HL-60/S4 treated with retinoic acid at 250 ng/mL for 4 days and 3 days (cell line): ENCODE measurements around the gene IMMP2L.
"Not testable (repeated sequence)": the region's sequence is repeated elsewhere in the genome, so short reads cannot be mapped to it uniquely, and the experiment has no call there.

Source experiments
- in situ Hi-C: fragments of 300-500 bp; cut with MboI; formaldehyde crosslinking; loops from 2 replicates; pipeline ENCODE4 v1.7.0; 2022; ENCODE audit warnings: low sequenced_read_pairs

Gene IMMP2L

GRCh38 chr7:111510584-111511378 is 51.5 kb downstream of the IMMP2L start:
- in situ Hi-C loops, result no loop called here

GRCh38 chr7:111510062-111510461 is 52.2 kb downstream of the IMMP2L start:
- in situ Hi-C loops, result no loop called here

DNA sequence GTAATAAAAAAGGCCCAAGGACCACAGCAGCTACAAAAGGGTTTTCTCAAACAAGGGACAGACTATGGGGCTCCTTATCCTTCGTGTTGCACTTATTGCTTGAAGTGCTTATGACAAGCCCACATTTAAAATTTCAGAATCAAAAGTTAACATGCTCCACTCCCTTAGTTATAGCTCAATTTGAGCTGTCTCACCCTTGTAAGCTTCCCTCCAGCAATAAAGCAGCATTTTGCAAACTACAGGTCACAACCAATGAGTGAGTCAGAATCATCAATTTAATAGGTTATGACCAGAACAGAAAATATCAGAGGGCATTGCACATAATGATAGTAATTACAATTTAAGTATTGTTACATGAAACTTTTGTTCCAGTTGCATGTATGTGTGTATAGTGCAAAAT is 53.0 kb downstream of the IMMP2L start:
- in situ Hi-C loops, result no loop called here

DNA sequence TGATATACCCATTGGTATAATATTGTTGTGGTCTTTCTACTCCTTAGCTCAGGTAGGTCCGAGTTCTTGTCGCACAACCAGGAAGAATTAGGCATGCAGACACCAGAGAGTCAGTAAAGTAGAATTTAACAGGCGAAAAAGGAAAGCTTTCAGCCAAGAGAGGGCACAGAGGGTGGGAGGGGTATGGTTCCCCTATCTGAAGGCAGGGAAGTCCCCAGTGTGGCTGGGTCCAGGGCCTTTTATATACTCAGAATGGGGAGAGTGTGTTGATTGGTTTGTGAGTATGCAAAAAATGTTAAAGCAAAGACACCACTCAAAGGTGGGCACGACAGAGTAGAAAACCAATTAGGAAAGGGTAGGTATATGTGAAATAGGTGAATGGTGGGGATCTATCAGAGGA is 53.9 kb downstream of the IMMP2L start:
- in situ Hi-C loops, result no loop called here

GRCh38 chr7:111505422-111505821 is 56.9 kb downstream of the IMMP2L start:
- in situ Hi-C loops, result not testable (repeated sequence)

DNA sequence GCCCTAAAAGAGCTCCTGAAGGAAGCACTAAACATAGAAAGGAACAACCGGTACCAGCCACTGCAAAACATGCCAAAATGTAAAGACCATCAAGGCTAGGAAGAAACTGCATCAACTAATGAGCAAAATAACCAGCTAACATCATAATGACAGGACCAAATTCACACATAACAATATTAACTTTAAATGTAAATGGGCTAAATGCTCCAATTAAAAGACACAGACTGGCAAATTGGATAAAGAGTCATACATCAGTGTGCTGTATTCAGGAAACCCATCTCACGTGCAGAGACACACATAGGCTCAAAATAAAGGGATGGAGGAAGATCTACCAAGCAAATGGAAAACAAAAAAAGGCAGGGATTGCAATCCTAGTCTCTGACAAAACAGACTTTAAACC is 60.5 kb downstream of the IMMP2L start:
- in situ Hi-C loops, result not testable (repeated sequence)

- in situ Hi-C loops, result no loop called here
Measured at GRCh38 chr7:111499027-111499426, 63.3 kb downstream of the IMMP2L start.

GRCh38 chr7:111498391-111499007 is 63.8 kb downstream of the IMMP2L start:
- in situ Hi-C loops, result no loop called here

DNA sequence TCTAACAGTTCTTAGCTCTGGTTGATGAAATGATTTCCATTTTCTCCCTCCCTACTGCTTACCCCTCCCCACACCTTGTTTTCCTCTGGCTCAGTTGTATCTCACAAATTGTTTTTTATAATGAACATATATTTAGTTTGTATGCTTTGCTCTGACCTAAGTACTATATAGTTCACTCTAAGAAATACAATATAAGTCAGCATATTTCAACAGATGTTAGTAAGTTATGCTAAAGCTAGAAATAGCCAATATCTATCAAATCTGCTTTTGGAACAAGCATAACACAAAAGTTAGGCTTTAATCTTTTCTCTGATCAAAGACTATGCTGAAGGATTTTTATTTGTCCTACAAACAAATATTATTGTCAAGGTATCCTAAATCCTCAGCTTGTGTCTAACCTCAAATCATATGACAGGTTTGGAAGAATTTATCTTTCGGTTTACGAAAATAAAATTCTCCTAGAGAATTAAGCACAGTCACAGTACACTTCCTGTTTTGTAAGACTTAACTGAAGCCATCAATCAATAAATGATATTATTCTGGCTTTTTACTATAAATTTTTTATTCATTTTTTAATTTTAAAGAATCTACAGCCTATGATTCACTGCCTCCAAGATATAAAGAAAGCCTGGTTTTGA is 67.0 kb downstream of the IMMP2L start:
- in situ Hi-C loops, result no loop called here

- in situ Hi-C loops, result no loop called here
Measured at GRCh38 chr7:111492234-111492633, 70.1 kb downstream of the IMMP2L start.

DNA sequence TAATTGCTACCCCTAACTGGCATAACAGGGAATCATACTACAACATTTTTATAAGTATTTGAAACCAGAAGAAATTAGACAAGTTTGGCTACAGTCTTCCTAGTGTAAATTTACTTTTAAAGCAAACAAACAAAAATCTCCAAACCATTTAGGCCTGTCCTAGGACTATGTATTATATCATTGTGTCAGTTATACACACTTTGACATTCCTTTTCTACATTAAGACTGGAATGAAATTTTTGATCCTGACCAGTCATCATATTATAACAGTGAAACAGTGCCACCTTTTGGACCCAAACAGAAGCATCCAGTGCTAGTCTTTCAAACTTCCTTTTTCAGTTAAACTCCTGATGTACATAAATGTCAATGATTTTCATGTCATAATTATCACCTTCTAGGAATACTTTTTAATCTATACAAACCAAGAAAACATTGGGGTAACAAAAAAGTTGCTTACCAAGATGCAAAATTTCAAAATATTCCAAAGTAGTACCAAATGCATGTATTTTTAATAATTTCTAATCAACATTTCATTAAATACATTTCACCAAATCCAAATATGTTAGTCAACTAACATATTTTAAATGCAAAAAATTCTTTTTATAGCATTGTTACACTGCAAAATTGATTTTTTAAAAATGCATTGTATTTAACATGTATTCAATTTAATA is 75.7 kb downstream of the IMMP2L start:
- in situ Hi-C loops, result no loop called here

- in situ Hi-C loops, result no loop called here
Measured at GRCh38 chr7:111485701-111486380, 76.5 kb downstream of the IMMP2L start.

GRCh38 chr7:111483078-111483477 is 79.2 kb downstream of the IMMP2L start:
- in situ Hi-C loops, result no loop called here

DNA sequence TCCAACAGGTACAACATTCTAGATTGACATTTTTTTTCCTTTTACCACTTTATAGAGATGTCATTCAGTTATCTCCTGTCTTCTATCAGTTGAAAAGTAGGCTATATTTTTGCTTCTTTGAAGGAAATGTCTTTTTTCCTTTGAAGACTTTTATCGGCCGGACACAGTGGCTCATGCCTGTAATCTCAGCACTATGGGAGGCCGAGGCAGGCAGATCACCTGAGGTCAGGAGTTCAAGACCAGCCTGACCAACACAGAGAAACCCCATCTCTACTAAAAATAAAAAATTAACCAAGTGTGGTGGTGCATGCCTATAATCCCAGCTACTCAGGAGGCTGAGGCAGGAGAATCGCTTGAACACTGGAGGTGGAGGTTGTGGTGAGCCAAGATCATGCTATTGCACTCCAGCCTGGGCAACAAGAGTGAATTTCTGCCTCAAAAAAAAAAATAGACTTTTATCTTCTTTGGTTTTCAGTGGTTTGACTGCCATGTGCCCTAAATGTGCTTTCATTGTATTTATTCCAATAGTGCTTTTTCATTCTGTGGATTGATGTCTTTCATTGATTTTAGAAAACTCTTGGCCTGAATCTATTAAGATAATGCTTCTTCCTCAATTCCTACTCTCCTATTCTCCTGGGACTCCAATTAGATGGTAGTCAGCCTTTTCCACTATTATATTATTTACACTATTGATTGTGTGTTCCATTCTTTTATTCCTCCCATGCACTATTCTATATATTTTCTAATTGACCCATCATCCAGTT is 84.6 kb downstream of the IMMP2L start:
- in situ Hi-C loops, result no loop called here

DNA sequence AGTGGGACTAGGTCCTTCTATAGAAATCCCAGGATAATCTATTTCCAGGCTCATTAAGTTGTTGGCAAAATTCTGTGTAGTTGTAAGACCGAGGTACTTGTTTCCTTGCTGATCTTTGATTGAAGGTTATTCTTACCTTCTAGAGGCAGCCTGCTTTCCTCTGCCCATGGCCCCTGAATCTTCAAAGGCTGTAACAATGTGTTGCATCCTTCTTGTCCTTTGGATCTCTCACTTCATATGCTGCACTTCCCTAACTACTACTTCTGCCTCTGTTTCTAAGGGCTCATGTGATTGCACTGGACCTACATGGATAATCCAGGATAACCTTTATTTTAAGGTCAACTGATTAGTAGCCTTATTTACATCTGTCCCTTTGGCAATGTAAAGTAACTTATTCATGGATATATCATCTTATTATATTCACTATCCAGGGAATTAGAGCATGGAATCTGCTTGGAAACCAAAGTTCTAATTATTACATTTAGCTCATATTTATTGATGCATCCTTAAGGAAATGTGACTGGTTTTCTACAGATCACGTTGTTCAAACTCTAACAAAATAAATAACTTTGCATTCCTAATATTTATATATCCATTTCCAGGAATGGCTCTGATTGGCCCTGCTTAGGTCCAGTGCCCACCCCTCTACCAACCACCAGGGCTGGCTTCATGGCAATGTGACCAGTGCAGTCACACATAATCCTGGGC is 85.6 kb downstream of the IMMP2L start:
- in situ Hi-C loops, result no loop called here

- in situ Hi-C loops, result no loop called here
Measured at GRCh38 chr7:111475959-111476358, 86.3 kb downstream of the IMMP2L start.

DNA sequence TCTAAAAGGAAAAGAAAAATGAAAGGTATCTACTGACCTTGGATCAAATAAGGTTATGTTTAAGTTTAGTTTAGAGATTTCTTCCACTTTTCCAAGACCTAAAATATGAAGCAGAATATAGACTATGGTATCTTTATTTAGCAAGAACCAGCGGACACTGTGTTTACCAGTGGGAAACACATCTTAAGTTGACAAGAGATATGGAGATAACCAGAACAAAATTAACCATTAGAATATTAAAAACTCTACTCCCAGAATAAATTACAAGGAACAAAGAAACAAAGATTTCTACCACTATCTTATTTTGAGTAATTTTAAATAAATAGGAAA is 86.9 kb downstream of the IMMP2L start:
- in situ Hi-C loops, result no loop called here

- in situ Hi-C loops, result no loop called here
Measured at GRCh38 chr7:111474723-111475418, 87.4 kb downstream of the IMMP2L start.
